HG03196 (cell line): ENCODE results near the gene ADARB2.

Source experiments
- ATAC-seq: cut with Tn5 transposase; IDR thresholded peaks from one replicate; pipeline ENCODE4 v1.9.1; 2021; ENCODE audit not compliant: unreplicated experiment

The ADARB2 gene

DNA sequence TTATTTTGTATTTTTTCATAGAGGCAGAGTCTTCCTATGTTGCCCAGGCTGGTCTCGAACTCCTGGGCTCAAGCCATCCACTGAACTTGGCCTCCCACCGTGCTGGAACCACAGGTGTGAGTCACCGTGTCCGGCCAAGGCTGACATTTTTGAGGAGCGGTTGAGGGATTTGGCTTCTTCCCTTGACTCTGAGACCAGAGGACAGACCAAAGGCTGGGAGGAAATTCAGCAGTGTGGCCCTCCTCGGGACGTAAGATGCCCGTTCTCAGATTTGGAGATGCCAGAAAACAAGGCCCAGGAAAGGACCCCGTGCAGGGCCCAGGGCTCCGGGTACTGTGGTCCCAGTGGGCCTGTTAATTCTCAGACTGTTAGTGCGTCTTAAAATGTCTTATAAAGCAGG is 535.0 kb downstream of the ADARB2 start:
- no peak for ATAC-seq

- no peak for ATAC-seq
These were observed 536.2 kb downstream of the ADARB2 start for GRCh38 chr10:1200866-1201807.

- ATAC-seq, result no peak
These were observed 537.2 kb downstream of the ADARB2 start for GRCh38 chr10:1199897-1200721.

- ATAC-seq, result no peak
These were observed 538.0 kb downstream of the ADARB2 start for GRCh38 chr10:1199345-1199673.

DNA sequence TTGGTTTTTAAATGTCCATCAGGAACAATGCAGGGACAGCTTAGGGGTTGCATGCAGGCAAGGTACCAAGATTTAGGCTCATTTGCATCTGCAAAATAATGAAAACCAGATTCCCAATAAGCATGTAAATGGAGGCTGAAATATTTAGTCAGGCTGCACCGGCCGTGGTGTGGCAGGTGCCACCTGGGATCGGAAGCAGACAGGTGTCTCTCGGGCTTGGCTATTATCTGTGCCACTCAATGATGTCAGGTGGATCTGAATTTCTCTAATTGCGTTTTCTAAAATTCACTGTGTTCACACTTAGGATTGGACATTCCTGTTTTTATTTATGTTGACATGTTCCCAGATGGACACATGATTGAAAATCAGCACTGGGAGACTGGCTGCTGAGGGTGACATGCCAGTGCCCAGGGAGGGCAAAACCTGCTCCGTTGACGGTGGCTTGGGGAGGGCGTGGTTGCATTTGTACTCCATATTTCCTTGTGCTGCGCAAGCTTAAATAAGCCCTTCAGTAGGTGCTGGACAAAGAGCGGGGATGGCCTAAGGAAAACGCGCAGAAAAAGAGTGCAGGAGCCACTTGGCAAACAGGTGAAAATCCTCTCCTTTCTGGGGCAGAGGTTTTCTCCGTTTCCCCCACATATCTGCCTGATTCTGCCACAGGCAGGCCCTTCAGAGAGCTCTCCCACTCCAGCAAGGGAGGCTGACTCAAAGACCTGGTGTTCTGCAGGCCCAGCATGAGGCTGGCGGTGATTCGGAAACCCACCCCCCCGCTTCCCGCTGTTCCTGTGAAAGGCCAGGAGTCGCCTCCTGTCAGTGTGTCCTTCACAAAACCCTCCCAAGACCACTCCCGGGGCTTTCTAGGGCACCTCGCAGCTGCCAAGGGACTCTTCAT is 538.6 kb downstream of the ADARB2 start:
- ATAC-seq, result no peak

DNA sequence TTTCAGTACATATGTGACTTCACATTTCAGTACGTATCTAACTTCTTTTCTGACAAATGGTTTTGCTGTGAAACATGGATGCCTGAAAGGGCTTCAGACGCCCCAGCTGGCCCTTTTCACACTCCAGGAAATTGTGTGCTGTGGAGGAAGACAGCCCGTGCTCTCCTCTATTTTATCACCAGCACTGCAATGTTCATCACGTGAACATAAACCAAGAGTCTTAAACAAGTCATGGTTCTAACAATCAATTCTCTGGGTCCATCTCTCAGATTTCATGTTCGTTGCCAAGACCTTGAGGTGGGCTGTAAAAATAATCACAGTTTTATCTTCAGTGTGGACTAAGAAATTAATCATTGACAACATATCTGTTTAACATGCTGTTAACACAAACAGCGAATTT is 539.9 kb downstream of the ADARB2 start:
- ATAC-seq, result no peak

- ATAC-seq, result no peak
These were observed 540.7 kb downstream of the ADARB2 start for GRCh38 chr10:1196656-1197055.

- ATAC-seq, result no peak
These were observed 541.5 kb downstream of the ADARB2 start for GRCh38 chr10:1195828-1196227.

DNA sequence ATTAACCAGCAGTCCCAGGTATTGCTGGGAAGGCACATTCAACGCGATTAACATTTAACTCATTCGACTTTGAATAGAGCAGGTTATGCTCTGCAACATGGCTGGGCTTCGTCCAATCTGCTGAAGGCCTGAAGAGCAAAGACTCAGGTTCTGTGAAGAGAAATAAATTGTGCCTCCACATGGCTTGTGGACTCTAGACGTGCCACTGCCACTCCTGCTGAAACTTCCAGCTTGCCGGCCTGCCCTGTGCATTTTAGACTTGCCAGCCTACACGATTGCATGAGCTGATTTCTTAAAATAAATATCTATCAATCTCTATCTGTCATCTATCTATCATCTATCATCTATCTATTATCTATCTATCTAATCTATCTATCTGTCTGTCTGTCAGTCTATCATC is 543.2 kb downstream of the ADARB2 start:
- no peak for ATAC-seq

DNA sequence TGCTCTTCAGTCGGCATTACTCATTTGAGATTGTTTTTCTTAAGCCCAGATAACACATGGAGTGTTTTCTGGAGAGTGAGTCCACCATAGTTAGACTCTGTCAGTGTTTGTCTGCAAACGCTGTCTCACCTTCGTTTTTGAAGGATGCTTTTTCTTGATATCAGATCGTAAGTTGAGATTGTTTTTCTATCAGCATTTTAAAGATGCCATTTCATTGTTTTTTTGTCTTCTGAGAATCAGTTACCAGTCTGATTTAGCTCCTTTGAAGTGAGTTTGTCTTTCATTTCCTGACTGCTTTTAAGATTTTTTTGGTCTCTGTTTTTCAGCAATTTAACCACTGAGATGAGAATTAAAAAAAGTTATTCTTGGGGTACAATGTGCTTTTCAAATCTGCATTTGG is 543.8 kb downstream of the ADARB2 start:
- no peak for ATAC-seq

DNA sequence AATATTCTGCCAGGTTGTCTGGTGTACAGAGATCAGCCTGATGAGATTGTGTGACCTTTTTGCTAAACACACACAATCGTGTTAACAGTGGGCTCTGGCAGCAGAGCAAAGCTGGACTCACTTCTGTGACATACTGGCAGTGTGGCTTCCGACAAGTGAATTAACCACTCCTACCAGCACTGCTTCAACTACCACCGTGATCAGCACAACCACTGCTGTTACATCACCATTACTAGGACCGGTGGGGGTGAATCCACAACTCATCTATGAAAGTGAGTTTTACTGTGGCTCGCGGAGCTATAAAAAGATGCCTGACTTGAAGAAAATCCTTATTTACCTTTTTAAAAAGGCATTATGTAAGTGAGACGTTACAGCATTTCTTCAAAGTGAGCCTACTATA is 545.6 kb downstream of the ADARB2 start:
- ATAC-seq, result no peak

DNA sequence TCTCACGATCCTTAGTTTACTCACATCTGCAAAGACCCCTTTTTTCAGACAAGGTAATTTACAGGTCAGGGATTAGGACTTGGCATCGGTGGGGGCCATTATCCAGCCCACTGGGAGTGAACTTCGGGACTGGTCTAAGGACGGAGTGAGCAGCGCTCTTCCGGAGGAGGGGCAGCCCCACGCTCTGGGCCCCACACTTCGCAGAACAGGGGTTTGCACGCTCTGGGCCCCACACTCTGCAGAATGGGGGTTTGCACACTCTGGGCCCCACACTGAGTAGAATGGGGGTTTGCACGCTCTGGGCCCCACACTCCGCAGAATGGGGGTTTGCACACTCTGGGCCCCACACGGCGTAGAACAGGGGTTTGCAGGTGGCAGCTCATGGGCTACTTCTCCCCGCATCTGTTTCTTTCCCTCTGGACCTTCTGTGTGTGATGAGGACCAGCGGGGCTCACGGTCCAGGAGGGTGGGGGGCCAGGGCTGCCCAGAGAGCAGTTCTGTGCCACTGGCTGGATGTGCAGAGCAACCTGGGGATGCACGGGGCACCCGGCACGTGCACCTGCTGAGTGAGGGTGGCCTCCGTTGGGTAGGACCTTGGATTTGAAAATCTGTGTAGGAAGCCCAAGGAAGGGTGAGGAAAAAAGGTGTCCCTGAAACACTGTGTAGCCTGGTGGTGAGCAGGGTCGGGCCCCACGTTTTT is 546.4 kb downstream of the ADARB2 start:
- no peak for ATAC-seq

- no peak for ATAC-seq
These were observed 547.3 kb downstream of the ADARB2 start for GRCh38 chr10:1190052-1190395.

GRCh38 chr10:1189166-1190051 is 547.9 kb downstream of the ADARB2 start:
- ATAC-seq, result no peak

DNA sequence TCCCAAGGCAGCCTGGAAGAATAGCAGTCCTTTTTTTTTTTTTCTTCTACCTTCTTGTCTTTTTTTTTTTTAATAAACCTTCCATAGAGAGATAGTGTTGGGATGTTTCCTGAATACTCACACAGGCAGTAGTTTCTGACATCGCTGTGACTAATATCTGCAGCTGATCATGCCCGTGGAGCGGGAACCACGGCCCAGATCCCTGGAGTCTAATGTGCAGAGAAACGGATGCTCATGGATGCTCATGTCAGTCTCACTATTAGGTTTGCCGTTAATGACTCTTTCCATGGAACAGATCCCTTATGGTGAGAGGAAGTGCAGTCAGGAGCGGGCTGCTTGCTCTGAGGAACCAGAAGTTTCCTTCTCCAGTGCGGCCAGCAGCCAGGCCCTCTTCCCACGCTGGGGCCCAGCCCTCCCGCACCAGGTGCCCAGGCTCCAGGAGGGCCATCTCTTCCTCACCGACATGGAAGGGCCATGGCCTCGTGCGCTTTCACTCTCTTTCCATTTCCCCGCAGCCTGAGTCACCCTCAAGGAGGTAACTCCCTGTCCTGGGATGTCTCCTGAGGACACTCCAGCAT is 548.7 kb downstream of the ADARB2 start:
- no peak for ATAC-seq

DNA sequence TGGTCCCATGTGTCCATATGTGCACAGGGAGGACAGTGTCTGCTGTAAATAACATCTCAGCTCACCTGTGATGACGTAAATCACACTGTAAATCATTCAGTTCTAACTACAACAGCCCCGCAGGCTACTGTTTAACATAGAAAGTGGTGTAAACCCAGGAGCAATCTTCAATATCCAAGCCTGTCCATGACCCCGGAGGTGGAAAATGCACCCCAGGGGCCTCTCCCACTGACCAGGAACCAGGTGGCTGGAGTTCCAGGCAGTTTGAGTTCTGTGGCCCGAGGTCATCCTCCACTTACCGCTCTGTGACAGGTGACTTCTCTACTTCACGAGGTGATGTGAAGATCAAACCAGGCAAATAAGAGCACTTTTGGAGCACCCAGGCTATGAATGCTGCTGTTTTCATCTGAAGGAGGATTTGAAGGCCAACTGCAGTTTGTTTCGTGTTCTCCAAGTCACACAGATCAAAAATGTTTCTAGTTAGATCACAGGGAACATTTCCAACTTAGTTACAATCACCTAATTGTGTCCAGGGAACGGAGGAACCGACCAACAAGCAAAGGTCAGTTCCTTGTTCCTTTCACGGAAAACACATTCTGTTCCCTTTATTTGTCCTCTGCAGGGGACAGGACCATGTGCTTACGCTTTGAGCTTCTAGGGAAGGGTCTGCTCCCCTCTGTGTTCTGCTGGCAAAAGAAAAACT is 549.3 kb downstream of the ADARB2 start:
- no peak for ATAC-seq

- ATAC-seq, result no peak
These were observed 550.0 kb downstream of the ADARB2 start for GRCh38 chr10:1187151-1187854.

DNA sequence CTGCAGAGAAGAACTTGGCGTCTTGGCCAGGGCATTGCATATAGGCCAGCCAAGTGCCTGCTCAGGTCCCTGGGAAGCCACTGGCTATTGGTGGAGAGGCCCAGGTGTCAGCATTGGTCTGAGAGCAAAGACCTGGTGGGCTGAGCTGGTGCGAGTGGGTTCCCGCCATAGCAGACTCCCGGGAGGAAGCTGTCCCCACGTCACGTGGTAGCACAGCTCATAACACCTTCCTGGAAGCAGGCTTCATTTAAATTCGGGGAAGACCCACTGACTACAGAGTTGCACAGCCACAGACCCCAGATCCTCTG is 550.7 kb downstream of the ADARB2 start:
- ATAC-seq, result no peak
